ENCODE measurements around the gene EXOC2. TPM values are rescaled to one million over a fixed set of nuclear protein-coding genes. Genes with fewer than 3 reads are reported as not detected.

The EXOC2 gene
- total RNA-seq, 1 experiment from 2014 or later: 30.5 TPM

- no peaks in the 10 kb centered on the region for H3K9me3 ChIP-seq (ENCODE audit: control insufficient read depth, insufficient read depth, low read depth, low read length)
- no TSS peak for BruUV-seq (replicated peaks)
- intact Hi-C loops (cut with micrococcal nuclease; ENCODE audit: unreplicated experiment) (no loop called here), in situ Hi-C loops (cut with HindIII; ENCODE audit: low pct_unique_long_range_greater_than_20kb, low sequenced_read_pairs) (no loop called here)
- no peak overlapping the region for H3K4me3 ChIP-seq (ENCODE audit: low read depth in 2 of 2, low read length in 2 of 2)
- no peaks in the 10 kb centered on the region; the same call in 1 of the 2 replicates for H3K36me3 ChIP-seq (ENCODE audit: control insufficient read depth, insufficient read depth, low read length)
- no peaks in the 10 kb centered on the region for H3K27me3 ChIP-seq (ENCODE audit: control insufficient read depth, insufficient read depth, low read length)
- ChIA-PET POLR2A (no interaction called here), CTCF (interaction anchor here (0.6 kb wide), 1 partner anchor 335 kb away, joined by 3 read pairs; no protein-coding TSS in a partner anchor)
- no peak for ATAC-seq
- no peak overlapping the region for H3K27ac ChIP-seq (ENCODE audit: low read length)
- DNase-seq (ENCODE audit: low read depth, low spot score): no peak
- TF ChIP-seq CTCF (IDR thresholded peaks at IDR 0.05) (no peak), REST (IDR thresholded peaks at IDR 0.05; ENCODE audit: insufficient read depth in 1 of 2, low read depth in 2 of 2, low read length in 1 of 2) (no peak), POLR2AphosphoS5 (IDR thresholded peaks at IDR 0.05; ENCODE audit: low read depth, low read length) (no peak), TCF7L2 (IDR thresholded peaks at IDR 0.05; ENCODE audit: low read depth, low read length) (no peak), SIN3A (IDR thresholded peaks at IDR 0.05; ENCODE audit: borderline replicate concordance, insufficient read depth, low read depth, low read length) (no peak)
- H3K4me1 ChIP-seq (ENCODE audit: control insufficient read depth, insufficient read depth, low read length): no peaks in the 10 kb centered on the region
Measured at GRCh38 chr6:527989-528673, 164.8 kb downstream of the EXOC2 start.

- Histone ChIP-seq H3K9me3 (ENCODE audit: control insufficient read depth, insufficient read depth, low read depth, low read length) (no peaks in the 10 kb centered on the region), H3K27me3 (ENCODE audit: control insufficient read depth, insufficient read depth, low read length) (no peaks in the 10 kb centered on the region), H3K36me3 (ENCODE audit: control insufficient read depth, insufficient read depth, low read length) (no peaks in the 10 kb centered on the region; the same call in 1 of the 2 replicates), H3K4me1 (ENCODE audit: control insufficient read depth, insufficient read depth, low read length) (no peaks in the 10 kb centered on the region), H3K4me3 (ENCODE audit: low read depth in 2 of 2, low read length in 2 of 2) (no peak overlapping the region), H3K27ac (ENCODE audit: low read length) (no peak overlapping the region)
- POLR2A ChIA-PET: no interaction called here
- TF ChIP-seq CTCF (IDR thresholded peaks at IDR 0.05): no peak
- no peak for TF ChIP-seq TCF7L2 (IDR thresholded peaks at IDR 0.05; ENCODE audit: low read depth, low read length)
- no peak for DNase-seq (ENCODE audit: low read depth, low spot score)
- no TSS peak for BruUV-seq (replicated peaks)
- no peak for ATAC-seq
- intact Hi-C loops (cut with micrococcal nuclease; ENCODE audit: unreplicated experiment): no loop called here
- in situ Hi-C loops (cut with HindIII; ENCODE audit: low pct_unique_long_range_greater_than_20kb, low sequenced_read_pairs): no loop called here
- CTCF ChIA-PET: no interaction called here
Measured at GRCh38 chr6:524803-525202, 168.1 kb downstream of the EXOC2 start.

Measured in Panc1 (cell line).